Measurements from ENCODE around the gene FSCN2.

FSCN2 gene

DNA sequence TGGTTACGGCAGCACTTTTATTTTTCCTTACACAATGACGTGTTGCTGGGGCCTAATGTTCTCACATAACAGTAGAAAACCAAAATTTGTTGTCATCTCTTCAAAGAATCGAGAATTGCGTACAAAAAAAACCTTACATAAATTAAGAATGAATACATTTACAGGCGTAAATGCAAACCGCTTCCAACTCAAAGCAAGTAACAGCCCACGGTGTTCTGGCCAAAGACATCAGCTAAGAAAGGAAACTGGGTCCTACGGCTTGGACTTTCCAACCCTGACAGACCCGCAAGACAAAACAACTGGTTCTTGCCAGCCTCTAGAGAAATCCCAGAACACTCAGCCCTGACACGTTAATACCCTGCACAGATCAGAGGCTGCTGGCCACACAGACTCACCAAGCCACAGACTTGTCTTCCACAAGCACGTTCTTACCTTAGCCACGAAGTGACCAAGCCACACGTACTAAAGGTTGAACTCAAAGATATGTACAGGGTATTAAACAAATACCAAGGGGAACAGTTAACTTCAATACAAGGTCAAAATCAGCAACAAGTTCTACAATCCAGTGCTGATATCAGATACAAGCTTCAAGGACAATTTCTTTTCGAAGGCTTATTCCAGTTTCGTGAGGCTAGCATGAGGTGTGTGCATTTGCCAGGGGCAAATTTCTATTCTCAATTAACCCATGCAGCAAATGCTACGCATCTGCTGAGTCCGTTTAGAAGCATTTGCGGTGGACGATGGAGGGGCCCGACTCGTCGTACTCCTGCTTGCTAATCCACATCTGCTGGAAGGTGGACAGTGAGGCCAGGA lies 18.0 kb upstream of the FSCN2 start:
- H3K27me3 ChIP-seq (ENCODE audit: control insufficient read depth, insufficient read depth, low read length) = no peaks in the 10 kb centered on the region
- TF ChIP-seq, protein P1, sequence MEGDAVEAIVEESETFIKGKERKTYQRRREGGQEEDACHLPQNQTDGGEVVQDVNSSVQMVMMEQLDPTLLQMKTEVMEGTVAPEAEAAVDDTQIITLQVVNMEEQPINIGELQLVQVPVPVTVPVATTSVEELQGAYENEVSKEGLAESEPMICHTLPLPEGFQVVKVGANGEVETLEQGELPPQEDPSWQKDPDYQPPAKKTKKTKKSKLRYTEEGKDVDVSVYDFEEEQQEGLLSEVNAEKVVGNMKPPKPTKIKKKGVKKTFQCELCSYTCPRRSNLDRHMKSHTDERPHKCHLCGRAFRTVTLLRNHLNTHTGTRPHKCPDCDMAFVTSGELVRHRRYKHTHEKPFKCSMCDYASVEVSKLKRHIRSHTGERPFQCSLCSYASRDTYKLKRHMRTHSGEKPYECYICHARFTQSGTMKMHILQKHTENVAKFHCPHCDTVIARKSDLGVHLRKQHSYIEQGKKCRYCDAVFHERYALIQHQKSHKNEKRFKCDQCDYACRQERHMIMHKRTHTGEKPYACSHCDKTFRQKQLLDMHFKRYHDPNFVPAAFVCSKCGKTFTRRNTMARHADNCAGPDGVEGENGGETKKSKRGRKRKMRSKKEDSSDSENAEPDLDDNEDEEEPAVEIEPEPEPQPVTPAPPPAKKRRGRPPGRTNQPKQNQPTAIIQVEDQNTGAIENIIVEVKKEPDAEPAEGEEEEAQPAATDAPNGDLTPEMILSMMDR (IDR thresholded peaks at IDR 0.05) = no peak
- no peak overlapping the region for H3K9ac ChIP-seq
- peaks cover 9% of the 10 kb centered on the region for H3K4me1 ChIP-seq
- H3K9me3 ChIP-seq (ENCODE audit: control insufficient read depth, low read length) = no peaks in the 10 kb centered on the region
- peak overlapping the region; percentile 93 for H3K4me2 ChIP-seq (ENCODE audit: low read length)
- H3K27ac ChIP-seq = no peak overlapping the region
- H3K79me2 ChIP-seq = peaks cover 11% of the 10 kb centered on the region
- H3K36me3 ChIP-seq (ENCODE audit: control insufficient read depth, insufficient read depth, low read length) = no peaks in the 10 kb centered on the region
- H2AFZ ChIP-seq = no peak overlapping the region
- H3K4me3 ChIP-seq (ENCODE audit: low read depth, low read length) = peak overlapping the region; percentile 93

DNA sequence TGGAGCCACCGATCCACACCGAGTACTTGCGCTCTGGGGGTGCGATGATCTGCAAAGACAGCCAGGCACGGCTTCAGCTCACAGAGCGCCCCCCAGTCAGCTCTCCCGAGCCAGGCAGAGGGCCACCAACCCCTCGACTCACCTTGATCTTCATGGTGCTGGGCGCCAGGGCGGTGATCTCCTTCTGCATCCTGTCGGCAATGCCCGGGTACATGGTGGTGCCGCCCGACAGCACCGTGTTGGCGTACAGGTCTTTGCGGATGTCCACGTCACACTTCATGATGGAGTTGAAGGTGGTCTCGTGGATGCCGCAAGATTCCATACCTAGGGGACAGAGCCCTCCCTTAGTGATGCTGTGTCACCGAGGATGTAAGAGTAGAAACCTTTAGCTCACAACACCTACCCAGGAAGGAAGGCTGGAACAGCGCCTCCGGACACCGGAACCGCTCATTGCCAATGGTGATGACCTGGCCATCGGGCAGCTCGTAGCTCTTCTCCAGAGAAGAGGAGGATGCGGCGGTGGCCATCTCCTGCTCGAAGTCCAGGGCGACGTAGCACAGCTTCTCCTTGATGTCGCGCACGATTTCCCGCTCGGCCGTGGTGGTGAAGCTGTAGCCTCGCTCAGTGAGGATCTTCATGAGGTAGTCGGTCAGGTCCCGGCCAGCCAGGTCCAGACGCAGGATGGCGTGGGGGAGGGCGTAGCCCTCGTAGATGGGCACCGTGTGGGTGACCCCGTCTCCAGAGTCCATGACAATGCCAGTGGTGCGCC lies 17.2 kb upstream of the FSCN2 start:
- TF ChIP-seq, protein P1 (IDR thresholded peaks at IDR 0.05) = no peak

GRCh38 chr17:81511554-81511803 lies 16.7 kb upstream of the FSCN2 start:
- H3K36me3 ChIP-seq (ENCODE audit: control insufficient read depth, insufficient read depth, low read length) = no peaks in the 10 kb centered on the region
- no peaks in the 10 kb centered on the region for H3K27me3 ChIP-seq (ENCODE audit: control insufficient read depth, insufficient read depth, low read length)
- no peak overlapping the region for H3K9ac ChIP-seq
- peak overlapping the region; percentile 90 for H3K27ac ChIP-seq
- peak overlapping the region; percentile 93 for H3K4me2 ChIP-seq (ENCODE audit: low read length)
- no peaks in the 10 kb centered on the region for H3K9me3 ChIP-seq (ENCODE audit: control insufficient read depth, low read length)
- H2AFZ ChIP-seq = no peak overlapping the region
- peaks cover 11% of the 10 kb centered on the region for H3K79me2 ChIP-seq
- peaks cover 11% of the 10 kb centered on the region for H3K4me1 ChIP-seq
- H3K4me3 ChIP-seq (ENCODE audit: low read depth, low read length) = peak overlapping the region; percentile 93
- TF ChIP-seq, protein P1 (IDR thresholded peaks at IDR 0.05) = no peak

More for the DNA sequence above, 17.2 kb upstream of the FSCN2 start:
- Histone ChIP-seq H3K27ac (peak overlapping the region; percentile 90), H3K4me1 (peaks cover 9% of the 10 kb centered on the region), H3K4me2 (ENCODE audit: low read length) (peak overlapping the region; percentile 93), H3K79me2 (peaks cover 11% of the 10 kb centered on the region), H2AFZ (no peak overlapping the region), H3K27me3 (ENCODE audit: control insufficient read depth, insufficient read depth, low read length) (no peaks in the 10 kb centered on the region), H3K36me3 (ENCODE audit: control insufficient read depth, insufficient read depth, low read length) (no peaks in the 10 kb centered on the region), H3K9ac (no peak overlapping the region), H3K9me3 (ENCODE audit: control insufficient read depth, low read length) (no peaks in the 10 kb centered on the region), H3K4me3 (ENCODE audit: low read depth, low read length) (peak overlapping the region; percentile 93)

DNA sequence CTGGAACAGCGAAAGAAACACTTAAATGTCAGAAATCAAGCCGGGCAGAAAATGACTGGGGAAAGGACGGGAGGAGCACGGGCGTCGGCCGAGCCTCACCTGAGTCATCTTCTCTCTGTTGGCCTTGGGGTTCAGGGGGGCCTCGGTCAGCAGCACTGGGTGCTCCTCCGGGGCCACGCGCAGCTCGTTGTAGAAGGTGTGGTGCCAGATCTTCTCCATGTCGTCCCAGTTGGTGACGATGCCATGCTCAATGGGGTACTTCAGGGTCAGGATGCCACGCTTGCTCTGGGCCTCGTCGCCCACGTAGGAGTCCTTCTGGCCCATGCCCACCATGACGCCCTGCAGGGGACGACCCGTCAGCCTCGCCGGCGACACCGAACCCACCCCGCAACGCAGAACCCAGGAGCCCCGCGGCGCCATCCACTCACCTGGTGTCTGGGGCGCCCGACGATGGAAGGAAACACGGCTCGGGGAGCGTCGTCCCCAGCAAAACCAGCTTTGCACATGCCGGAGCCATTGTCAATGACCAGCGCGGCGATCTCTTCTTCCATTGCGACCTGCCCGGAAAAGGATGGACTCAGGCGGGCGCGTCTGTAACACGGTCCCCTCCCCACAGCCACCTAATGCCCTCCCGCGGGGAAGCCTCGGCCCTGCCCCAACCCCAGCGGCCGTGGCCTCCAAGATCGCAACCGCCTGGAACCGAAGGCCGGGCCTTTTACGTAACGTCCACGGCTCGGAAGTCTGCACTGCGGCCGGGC lies 16.2 kb upstream of the FSCN2 start:
- H3K4me2 ChIP-seq (ENCODE audit: low read length) = peak overlapping the region; percentile 93
- H3K27ac ChIP-seq = peak overlapping the region; percentile 90
- TF ChIP-seq, protein P1 (IDR thresholded peaks at IDR 0.05) = no peak
- peaks cover 11% of the 10 kb centered on the region for H3K4me1 ChIP-seq
- H3K9me3 ChIP-seq (ENCODE audit: control insufficient read depth, low read length) = no peaks in the 10 kb centered on the region
- H3K79me2 ChIP-seq = peaks cover 11% of the 10 kb centered on the region
- H3K27me3 ChIP-seq (ENCODE audit: control insufficient read depth, insufficient read depth, low read length) = no peaks in the 10 kb centered on the region
- H3K36me3 ChIP-seq (ENCODE audit: control insufficient read depth, insufficient read depth, low read length) = no peaks in the 10 kb centered on the region
- no peak overlapping the region for H2AFZ ChIP-seq
- peak overlapping the region; percentile 84 for H3K9ac ChIP-seq
- H3K4me3 ChIP-seq (ENCODE audit: low read depth, low read length) = peak overlapping the region; percentile 93

Data from parathyroid adenoma (tissue), 2 donors.